Neural progenitor cell (in vitro differentiated cells): Measurements from ENCODE around the gene TBXAS1. TPM values are rescaled to one million over a fixed set of nuclear protein-coding genes. Genes with fewer than 3 reads are reported as not detected.

Source experiments
- DNase-seq: peaks from one replicate; pipeline ENCODE4 v3.0.0-alpha.2; 2016; ENCODE audit warnings: low spot score
- H2AFZ ChIP-seq: fragments of 200-600 bp; sonication (generic); replicated peaks from 2 replicates; pipeline ENCODE4 v1.6.1; 2016; ENCODE audit warnings: antibody characterized with exemption
- H3F3A ChIP-seq: fragments of 200-600 bp; sonication (generic); 2 replicates; pipeline ENCODE4 v1.6.1; 2016; ENCODE audit warnings: antibody characterized with exemption, low read depth
- H3K27ac ChIP-seq: fragments of 200-600 bp; sonication (generic); 2 replicates; pipeline ENCODE4 v1.5.1; 2016; ENCODE audit warnings: mild to moderate bottlenecking
- H3K27me3 ChIP-seq: fragments of 200-600 bp; sonication (generic); 2 replicates; pipeline ENCODE4 v1.6.1; 2016; ENCODE audit warnings: mild to moderate bottlenecking, moderate library complexity
- H3K36me3 ChIP-seq: fragments of 200-600 bp; sonication (generic); 2 replicates; pipeline ENCODE4 v1.5.1; 2016
- H3K4me1 ChIP-seq: fragments of 200-600 bp; sonication (generic); 2 replicates; pipeline ENCODE4 v1.6.1; 2016; ENCODE audit warnings: mixed run types
- H3K4me2 ChIP-seq: fragments of 200-600 bp; sonication (generic); 2 replicates; pipeline ENCODE4 v1.6.1; 2016
- H3K4me3 ChIP-seq: fragments of 200-600 bp; sonication (generic); 2 replicates; pipeline ENCODE4 v1.5.1; 2016
- H3K79me2 ChIP-seq: fragments of 200-600 bp; sonication (generic); 2 replicates; pipeline ENCODE4 v1.6.1; 2016; ENCODE audit warnings: low read depth
- H3K9ac ChIP-seq: fragments of 200-600 bp; sonication (generic); 2 replicates; pipeline ENCODE4 v1.6.1; 2016
- H3K9me3 ChIP-seq: fragments of 200-600 bp; sonication (generic); 2 replicates; pipeline ENCODE4 v1.5.1; 2016; ENCODE audit warnings: low read depth
- H4K20me1 ChIP-seq: fragments of 200-600 bp; sonication (generic); 2 replicates; pipeline ENCODE4 v1.6.1; 2016; ENCODE audit warnings: low read depth
- H3K27ac Mint-ChIP-seq: 3 replicates; pipeline ENCODE4 v1.8.0; 2021; ENCODE audit warnings: mixed read lengths
- H3K27me3 Mint-ChIP-seq: 2 replicates; pipeline ENCODE4 v1.8.0; 2022; ENCODE audit warnings: low read depth, mild to moderate bottlenecking, inconsistent platforms, moderate library complexity, mixed read lengths; ENCODE audit not compliant: insufficient read depth
- H3K36me3 Mint-ChIP-seq: 3 replicates; pipeline ENCODE4 v1.8.0; 2021; ENCODE audit warnings: mixed read lengths
- H3K4me1 Mint-ChIP-seq: 3 replicates; pipeline ENCODE4 v1.8.0; 2021; ENCODE audit warnings: mixed read lengths
- H3K4me3 Mint-ChIP-seq: 3 replicates; pipeline ENCODE4 v1.8.0; 2021; ENCODE audit warnings: mild to moderate bottlenecking, moderate library complexity, mixed read lengths
- H3K9me3 Mint-ChIP-seq: 3 replicates; pipeline ENCODE4 v1.8.0; 2020; ENCODE audit warnings: mixed read lengths
- CTCF ChIP-seq: fragments of 200-600 bp; sonication (generic); IDR thresholded peaks from 2 replicates; pipeline ENCODE4 v1.5.1; 2017; ENCODE audit warnings: antibody characterized with exemption, mild to moderate bottlenecking
- EZH2 ChIP-seq: fragments of 200-600 bp; sonication (generic); IDR thresholded peaks from 2 replicates; pipeline ENCODE4 v1.6.1; 2017; ENCODE audit warnings: antibody characterized with exemption, mild to moderate bottlenecking, moderate library complexity
- EZH2phosphoT487 ChIP-seq: fragments of 200-600 bp; sonication (generic); IDR thresholded peaks from 2 replicates; pipeline ENCODE4 v1.6.1; 2017; ENCODE audit warnings: antibody characterized with exemption
- total RNA-seq: library from RNA; depleted of rRNA; stranded (reverse); fragments of >200 nt; gene quantifications from 2 replicates; pipeline ENCODE4 v1.2.3, GENCODE V29; 2015; ENCODE audit warnings: low replicate concordance

TBXAS1 gene
- total RNA-seq, 1 donor from 2014 or later, result not detected

GRCh38 chr7:139853506-139854123, 24.6 kb downstream of the TBXAS1 start:
- Histone ChIP-seq H3K36me3 (no peaks in the 10 kb centered on the region), H4K20me1 (no peaks in the 10 kb centered on the region), H2AFZ (no peak overlapping the region), H3K4me3 (no peak overlapping the region), H3K27ac (no peak overlapping the region), H3K4me1 (peaks cover 10% of the 10 kb centered on the region), H3K9ac (no peak overlapping the region), H3K79me2 (no peaks in the 10 kb centered on the region), H3K9me3 (no peaks in the 10 kb centered on the region), H3F3A (no peaks in the 10 kb centered on the region), H3K27me3 (no peaks in the 10 kb centered on the region), H3K4me2 (no peak overlapping the region)
- Mint-ChIP-seq H3K27me3 (no peaks in the 10 kb centered on the region), H3K9me3 (no peaks in the 10 kb centered on the region), H3K4me3 (no peak overlapping the region), H3K27ac (no peak overlapping the region), H3K36me3 (no peaks in the 10 kb centered on the region), H3K4me1 (no peaks in the 10 kb centered on the region)
- no peak for DNase-seq
- TF ChIP-seq EZH2 (no peak), CTCF (no peak), EZH2phosphoT487 (no peak)

- Mint-ChIP-seq H3K9me3 (no peaks in the 10 kb centered on the region), H3K27ac (no peak overlapping the region), H3K4me3 (no peak overlapping the region), H3K4me1 (no peaks in the 10 kb centered on the region), H3K36me3 (no peaks in the 10 kb centered on the region), H3K27me3 (no peaks in the 10 kb centered on the region)
- no peak overlapping the region for H2AFZ ChIP-seq
- peaks cover 10% of the 10 kb centered on the region for H3K4me1 ChIP-seq
- H3K79me2 ChIP-seq, result no peaks in the 10 kb centered on the region
- no peak overlapping the region for H3K9ac ChIP-seq
- no peak overlapping the region for H3K4me2 ChIP-seq
- no peaks in the 10 kb centered on the region for H3K36me3 ChIP-seq
- no peak overlapping the region for H3K4me3 ChIP-seq
- TF ChIP-seq EZH2, result no peak
- no peak for TF ChIP-seq CTCF
- TF ChIP-seq EZH2phosphoT487, result no peak
- DNase-seq, result no peak
- no peaks in the 10 kb centered on the region for H4K20me1 ChIP-seq
- no peaks in the 10 kb centered on the region for H3K27me3 ChIP-seq
- H3K27ac ChIP-seq, result no peak overlapping the region
- H3K9me3 ChIP-seq, result no peaks in the 10 kb centered on the region
- no peaks in the 10 kb centered on the region for H3F3A ChIP-seq
Measured at GRCh38 chr7:139854124-139854511, 25.1 kb downstream of the TBXAS1 start.

GRCh38 chr7:139854803-139855497, 25.9 kb downstream of the TBXAS1 start:
- Histone ChIP-seq H3K9ac (no peak overlapping the region), H3K4me1 (peaks cover 10% of the 10 kb centered on the region), H3K9me3 (no peaks in the 10 kb centered on the region), H3K79me2 (no peaks in the 10 kb centered on the region), H4K20me1 (no peaks in the 10 kb centered on the region), H3K4me3 (no peak overlapping the region), H3K36me3 (no peaks in the 10 kb centered on the region), H3F3A (no peaks in the 10 kb centered on the region), H3K27ac (no peak overlapping the region), H3K4me2 (no peak overlapping the region), H2AFZ (no peak overlapping the region), H3K27me3 (no peaks in the 10 kb centered on the region)
- no peak for DNase-seq
- Mint-ChIP-seq H3K27ac (peak overlapping the region; percentile 26), H3K9me3 (no peaks in the 10 kb centered on the region), H3K36me3 (no peaks in the 10 kb centered on the region), H3K27me3 (no peaks in the 10 kb centered on the region), H3K4me3 (no peak overlapping the region), H3K4me1 (no peaks in the 10 kb centered on the region)
- no peak for TF ChIP-seq CTCF
